Measurements from ENCODE around the gene ATP6V0E2. TPM values are rescaled to one million over a fixed set of nuclear protein-coding genes. Genes with fewer than 3 reads are reported as not detected.

The ATP6V0E2 gene
- total RNA-seq, 1 donor from 2014 or later, result 4.8 TPM

Other genes starting within 250 kb of the ATP6V0E2 start
- 3.9 TPM for gene ZNF467, start 100.4 kb upstream of the ATP6V0E2 start, total RNA-seq (ENCODE audit: insufficient read depth, low replicate concordance)
- gene ZNF862, start 35.6 kb upstream of the ATP6V0E2 start, total RNA-seq (ENCODE audit: insufficient read depth, low replicate concordance), result 10.6 TPM

Data from umbilical cord (tissue), 1 donor.